NOMO-1 treated with DMSO at 0.1 percent for 48 hours (cell line): ENCODE measurements around the gene GATAD2A.
A peak's percentile ranks its signal among the peaks of the same experiment; 100 is the strongest.

Experiments
- DNase-seq: peaks from one replicate; lab custom pipeline; 2025; ENCODE audit not compliant: unreplicated experiment; lab: John Stamatoyannopoulos, UW

Gene GATAD2A

GRCh38 chr19:19542507-19542906 is 137.0 kb downstream of the GATAD2A start:
- DNase-seq, result peak; percentile 62

GRCh38 chr19:19543101-19543500 is 137.6 kb downstream of the GATAD2A start:
- no peak for DNase-seq

- no peak for DNase-seq
Observed at GRCh38 chr19:19543640-19544039, 138.2 kb downstream of the GATAD2A start.

GRCh38 chr19:19544257-19544953 is 138.9 kb downstream of the GATAD2A start:
- DNase-seq, result no peak

GRCh38 chr19:19544954-19545591 is 139.6 kb downstream of the GATAD2A start:
- no peak for DNase-seq

GRCh38 chr19:19545707-19546106 is 140.2 kb downstream of the GATAD2A start:
- no peak for DNase-seq

- DNase-seq, result no peak
Observed at GRCh38 chr19:19546751-19547162, 141.3 kb downstream of the GATAD2A start.

- no peak for DNase-seq
Observed at GRCh38 chr19:19547674-19548336, 142.3 kb downstream of the GATAD2A start.

GRCh38 chr19:19548915-19549759 is 143.7 kb downstream of the GATAD2A start:
- DNase-seq, result no peak

GRCh38 chr19:19549804-19550464 is 144.5 kb downstream of the GATAD2A start:
- no peak for DNase-seq

- DNase-seq, result no peak
Observed at GRCh38 chr19:19550485-19550929, 145.0 kb downstream of the GATAD2A start.

- no peak for DNase-seq
Observed at GRCh38 chr19:19550972-19551852, 145.7 kb downstream of the GATAD2A start.

GRCh38 chr19:19551853-19552192 is 146.3 kb downstream of the GATAD2A start:
- no peak for DNase-seq

GRCh38 chr19:19552798-19553197 is 147.3 kb downstream of the GATAD2A start:
- no peak for DNase-seq

- DNase-seq, result no peak
Observed at GRCh38 chr19:19553670-19554069, 148.2 kb downstream of the GATAD2A start.

- DNase-seq, result peak; percentile 27
Observed at GRCh38 chr19:19554074-19555023, 148.9 kb downstream of the GATAD2A start.

- no peak for DNase-seq
Observed at GRCh38 chr19:19558055-19558454, 152.6 kb downstream of the GATAD2A start.
